Activated T-helper 1 cell treated with Interleukin-2 at 50 U/mL for 16 hours (primary cell): ENCODE measurements around the gene ALX1.
"Not testable (repeated sequence)": the region's sequence is repeated elsewhere in the genome, so short reads cannot be mapped to it uniquely, and the experiment has no call there.

ENCODE experiments used
- DNase-seq: peaks from one replicate; pipeline ENCODE4 v3.0.0-alpha.2; 2020; ENCODE audit warnings: low read depth

The ALX1 gene

GRCh38 chr12:85301051-85301450 is 21.0 kb downstream of the ALX1 start:
- DNase-seq = no peak

- DNase-seq = no peak
Measured at GRCh38 chr12:85308374-85308773, 28.4 kb downstream of the ALX1 start.

GRCh38 chr12:85309125-85309566 is 29.1 kb downstream of the ALX1 start:
- no peak for DNase-seq

GRCh38 chr12:85310025-85310424 is 30.0 kb downstream of the ALX1 start:
- DNase-seq = no peak

- no peak for DNase-seq
Measured at GRCh38 chr12:85310456-85311076, 30.5 kb downstream of the ALX1 start.

GRCh38 chr12:85317866-85318636 is 38.0 kb downstream of the ALX1 start:
- DNase-seq = not testable (repeated sequence)

GRCh38 chr12:85322715-85323114 is 42.7 kb downstream of the ALX1 start:
- no peak for DNase-seq

- DNase-seq = no peak
Measured at GRCh38 chr12:85325442-85325841, 45.4 kb downstream of the ALX1 start.

- no peak for DNase-seq
Measured at GRCh38 chr12:85329913-85330312, 49.9 kb downstream of the ALX1 start.

GRCh38 chr12:85348779-85349178 is 68.8 kb downstream of the ALX1 start:
- DNase-seq = no peak

- DNase-seq = no peak
Measured at GRCh38 chr12:85350356-85350755, 70.3 kb downstream of the ALX1 start.
